B cell (primary cell): ENCODE data around the gene NUDT1.

Source experiments
- CTCF ChIP-seq: fragments of 200-600 bp; IDR thresholded peaks from one replicate; pipeline ENCODE4 v1.8.0; 2022; ENCODE audit warnings: antibody characterized with exemption, mild to moderate bottlenecking
- EZH2 ChIP-seq: IDR thresholded peaks from 2 replicates; pipeline ENCODE4 v1.6.1; 2012; ENCODE audit warnings: borderline replicate concordance, low read depth, mild to moderate bottlenecking, moderate library complexity, low read length; ENCODE audit not compliant: insufficient read depth, poor library complexity, severe bottlenecking

GRCh38 chr7:2200584-2200980, 41.4 kb upstream of the NUDT1 start:
- TF ChIP-seq CTCF (no peak), EZH2 (no peak)
